Esophagus muscularis mucosa (tissue), 4 donors: ENCODE data around the gene RAB3C. TPM values are rescaled to one million over a fixed set of nuclear protein-coding genes. Genes with fewer than 3 reads are reported as not detected.

Experiments used
- DNase-seq: peaks from one replicate; pipeline ENCODE4 v3.0.0-alpha.2; 2017; ENCODE audit errors: extremely low spot score
- H3K27ac ChIP-seq, 4 donors: fragments of 200-600 bp; sonication (generic); replicated peaks in 1 of 4; 1 replicate in 3 of 4; 2 replicates in 1 of 4; pipeline ENCODE4 v1.5.1; 2016 to 2019; ENCODE audit warnings: mild to moderate bottlenecking in 1 of 4
- H3K27me3 ChIP-seq, 4 donors: fragments of 200-600 bp; sonication (generic); one replicate each; pipeline versions ENCODE4 v1.5.1 to v1.6.0; 2016 to 2019
- H3K36me3 ChIP-seq, 4 donors: fragments of 200-600 bp; sonication (generic); one replicate each; pipeline ENCODE4 v1.5.1; 2016 to 2019
- H3K4me1 ChIP-seq, 4 donors: fragments of 200-600 bp; sonication (generic); one replicate each; pipeline ENCODE4 v1.5.1; 2016 to 2019
- H3K4me3 ChIP-seq, 4 donors: fragments of 200-600 bp; sonication (generic); 1 replicate in 2 of 4; 2 replicates in 2 of 4; pipeline ENCODE4 v1.5.1; 2016 to 2019; ENCODE audit warnings: mild to moderate bottlenecking in 4 of 4, moderate library complexity in 1 of 4
- H3K9me3 ChIP-seq, 4 donors: fragments of 200-600 bp; sonication (generic); 1 replicate in 3 of 4; 2 replicates in 1 of 4; pipeline ENCODE4 v1.5.1; 2016 to 2019
- EP300 ChIP-seq: sonication (generic); formaldehyde crosslinking; IDR thresholded peaks from one replicate; pipeline ENCODE4 v1.6.1; 2017; ENCODE audit warnings: antibody characterized with exemption
- POLR2A ChIP-seq: fragments of 450-650 bp; IDR thresholded peaks from one replicate; pipeline ENCODE4 v1.6.1; 2017; ENCODE audit warnings: antibody characterized with exemption, moderate library complexity, mild to moderate bottlenecking, low read depth
- POLR2AphosphoS5 ChIP-seq, 2 donors: sonication (generic); formaldehyde crosslinking; IDR thresholded peaks; one replicate each; pipeline ENCODE4 v1.6.1; 2017; ENCODE audit warnings: antibody characterized with exemption in 2 of 2
- WGBS: methylation state at CpG from one replicate; pipeline ENCODE4 v1.1.5; 2018; 5-methylcytosine and 5-hydroxymethylcytosine counted together
- intact Hi-C: fragments of 100-400 bp; cut with DNase I; formaldehyde crosslinking; loops from one replicate; pipeline ENCODE4 v1.15.1; 2023
- total RNA-seq, 4 donors: library from RNA; depleted of rRNA; stranded (reverse); fragments of >200 nt; gene quantifications; one replicate each; pipeline versions ENCODE4 v1.1.0 to v1.2.1, GENCODE V29; 2016
- TF ChIP-seq, protein P1 (sequence below), 3 experiments: fragments of 200-600 bp in 2 of 3; fragments of 450-650 bp in 1 of 3; sonication (generic) in 2 of 3; IDR thresholded peaks; one replicate each; pipeline ENCODE4 v1.5.1; 2017 to 2019; ENCODE audit warnings: antibody characterized with exemption in 3 of 3, mild to moderate bottlenecking in 2 of 3, moderate library complexity in 1 of 3

RAB3C gene
- total RNA-seq, 4 donors from 2014 or later = 2.6 to 9.6 (median 5.9) TPM

GRCh38 chr5:58886315-58887207 lies 303.7 kb downstream of the RAB3C start:
- Histone ChIP-seq H3K4me1 (peaks cover 1 to 21% (median 11%) of the 10 kb centered on the region in 4 donors), H3K4me3 (no peak overlapping the region), H3K27ac (peak overlapping the region in 1 of 4 donors; percentile 59), H3K27me3 (no peaks in the 10 kb centered on the region), H3K9me3 (peaks cover 0 to 5% (median 0%) of the 10 kb centered on the region in 4 donors), H3K36me3 (no peaks in the 10 kb centered on the region)
- no peak for TF ChIP-seq EP300
- peak in 1 of 2 donors; percentile 20 for TF ChIP-seq POLR2AphosphoS5 (IDR thresholded peaks at IDR 0.05)
- TF ChIP-seq, protein P1, sequence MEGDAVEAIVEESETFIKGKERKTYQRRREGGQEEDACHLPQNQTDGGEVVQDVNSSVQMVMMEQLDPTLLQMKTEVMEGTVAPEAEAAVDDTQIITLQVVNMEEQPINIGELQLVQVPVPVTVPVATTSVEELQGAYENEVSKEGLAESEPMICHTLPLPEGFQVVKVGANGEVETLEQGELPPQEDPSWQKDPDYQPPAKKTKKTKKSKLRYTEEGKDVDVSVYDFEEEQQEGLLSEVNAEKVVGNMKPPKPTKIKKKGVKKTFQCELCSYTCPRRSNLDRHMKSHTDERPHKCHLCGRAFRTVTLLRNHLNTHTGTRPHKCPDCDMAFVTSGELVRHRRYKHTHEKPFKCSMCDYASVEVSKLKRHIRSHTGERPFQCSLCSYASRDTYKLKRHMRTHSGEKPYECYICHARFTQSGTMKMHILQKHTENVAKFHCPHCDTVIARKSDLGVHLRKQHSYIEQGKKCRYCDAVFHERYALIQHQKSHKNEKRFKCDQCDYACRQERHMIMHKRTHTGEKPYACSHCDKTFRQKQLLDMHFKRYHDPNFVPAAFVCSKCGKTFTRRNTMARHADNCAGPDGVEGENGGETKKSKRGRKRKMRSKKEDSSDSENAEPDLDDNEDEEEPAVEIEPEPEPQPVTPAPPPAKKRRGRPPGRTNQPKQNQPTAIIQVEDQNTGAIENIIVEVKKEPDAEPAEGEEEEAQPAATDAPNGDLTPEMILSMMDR (IDR thresholded peaks at IDR 0.05) = peak; percentile 77 to 96 (median 89)
- 42% methylated on average over 14 of the region's 14 CpGs for WGBS
- DNase-seq = no peak
- intact Hi-C loops = loop anchor here (2.0 to 5.0 kb wide), 3 partner anchors 121 to 491 kb away; no protein-coding TSS in a partner anchor

DNA sequence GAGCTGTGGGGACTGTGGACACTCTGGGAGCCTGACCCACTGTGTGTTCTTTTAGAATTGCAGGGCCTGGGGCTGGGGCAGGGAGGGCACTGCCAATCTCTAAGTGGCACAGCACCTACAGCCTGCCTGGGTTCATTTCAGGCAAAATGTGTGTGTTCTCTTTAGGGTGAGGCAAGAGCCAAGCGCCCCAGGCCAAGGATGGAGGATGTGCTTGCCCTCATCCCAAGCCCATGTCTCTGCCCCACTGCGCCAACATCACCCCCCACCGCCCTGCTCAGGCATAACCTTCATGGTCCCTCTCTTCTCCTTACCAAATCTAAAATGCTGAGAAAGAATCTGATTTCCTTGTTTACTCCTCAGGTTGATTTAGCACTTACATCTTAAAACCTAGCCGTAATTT lies 304.4 kb downstream of the RAB3C start:
- Histone ChIP-seq H3K36me3 (no peaks in the 10 kb centered on the region), H3K9me3 (peaks cover 0 to 5% (median 0%) of the 10 kb centered on the region in 4 donors), H3K27ac (peak overlapping the region; percentile 15 to 59 (median 48)), H3K4me1 (peaks cover 7 to 27% (median 15%) of the 10 kb centered on the region in 4 donors), H3K27me3 (no peaks in the 10 kb centered on the region), H3K4me3 (no peak overlapping the region)
- WGBS = 100% methylated on average over 4 of the region's 4 CpGs
- intact Hi-C loops = loop anchor here (2.0 to 5.0 kb wide), 3 partner anchors 120 to 490 kb away; no protein-coding TSS in a partner anchor
- no peak for DNase-seq
- TF ChIP-seq EP300 = no peak

DNA sequence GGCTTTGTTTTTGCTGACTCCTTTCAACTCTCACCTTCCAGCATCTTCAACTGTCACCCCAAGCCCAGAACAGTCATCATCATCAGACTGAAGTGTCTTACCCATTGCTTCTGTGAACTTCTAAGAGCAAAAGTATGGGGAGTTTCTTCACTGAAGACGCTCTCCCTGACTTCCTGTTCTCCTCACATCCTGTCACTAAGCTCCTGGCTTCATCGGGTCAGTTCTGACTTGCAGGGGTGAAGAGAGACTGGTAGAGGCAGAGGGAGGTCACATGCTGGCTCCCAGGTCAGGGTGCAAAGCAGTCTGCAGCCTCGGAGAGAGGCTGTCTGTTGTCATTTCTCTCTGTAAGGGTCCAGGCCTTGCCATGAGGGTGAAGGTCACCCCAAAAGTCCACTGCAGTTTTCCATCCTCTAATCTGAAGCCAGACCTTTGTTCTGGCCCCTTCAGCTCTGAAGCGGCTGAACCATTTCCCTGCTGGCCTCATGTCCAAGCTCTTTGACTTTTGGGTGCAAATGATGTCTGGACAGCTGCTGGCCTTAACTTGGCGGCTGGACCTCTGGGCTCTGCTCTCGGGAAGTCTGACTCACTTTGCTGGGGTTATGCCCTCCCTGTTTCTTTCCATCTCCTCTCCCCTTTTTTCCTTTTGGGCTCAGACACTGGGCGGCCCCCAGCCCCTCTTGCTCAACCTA lies 305.0 kb downstream of the RAB3C start:
- TF ChIP-seq, protein P1 (IDR thresholded peaks at IDR 0.05) = no peak
- TF ChIP-seq EP300 (no peak), POLR2A (no peak), POLR2AphosphoS5 (IDR thresholded peaks at IDR 0.05) (no peak)
- Histone ChIP-seq H3K4me3 (no peak overlapping the region), H3K9me3 (peaks cover 0 to 5% (median 0%) of the 10 kb centered on the region in 4 donors), H3K36me3 (no peaks in the 10 kb centered on the region), H3K4me1 (peaks cover 8 to 27% (median 15%) of the 10 kb centered on the region in 4 donors), H3K27me3 (no peaks in the 10 kb centered on the region), H3K27ac (peak overlapping the region; percentile 8 to 59 (median 48))
- no peak for DNase-seq
- WGBS = 51% methylated on average over 7 of the region's 7 CpGs
- intact Hi-C loops = loop anchor here (2.0 to 5.0 kb wide), 3 partner anchors 119 to 489 kb away; no protein-coding TSS in a partner anchor

DNA sequence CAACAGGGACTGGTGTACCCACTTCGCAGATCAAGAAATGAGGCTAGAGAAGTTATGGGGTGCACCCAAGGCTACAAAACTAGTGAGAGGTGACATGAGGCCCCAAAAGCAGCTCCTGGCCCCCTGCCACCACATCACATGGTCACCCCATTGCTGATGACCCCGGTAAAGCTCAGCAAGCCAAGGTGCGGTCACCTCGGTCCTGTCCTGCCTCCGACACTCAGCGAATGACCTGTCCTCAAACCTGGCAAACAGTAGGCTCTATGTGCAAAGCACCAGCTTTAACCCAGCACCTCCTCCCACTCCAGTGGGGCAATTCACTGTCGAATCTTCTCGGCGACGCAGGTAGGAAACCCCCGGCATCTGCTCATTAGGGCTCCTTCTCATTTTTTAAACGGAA lies 307.4 kb downstream of the RAB3C start:
- peaks cover 8 to 27% (median 15%) of the 10 kb centered on the region in 4 donors for H3K4me1 ChIP-seq
- intact Hi-C loops = no loop called here
- no peaks in the 10 kb centered on the region for H3K9me3 ChIP-seq
- H3K27me3 ChIP-seq = no peaks in the 10 kb centered on the region
- no peak overlapping the region for H3K4me3 ChIP-seq
- H3K27ac ChIP-seq = peak overlapping the region; percentile 49 to 66 (median 64)
- TF ChIP-seq EP300 = no peak
- no peak for TF ChIP-seq POLR2AphosphoS5 (IDR thresholded peaks at IDR 0.05)
- TF ChIP-seq, protein P1 (IDR thresholded peaks at IDR 0.05) = no peak
- no peak for TF ChIP-seq POLR2A
- no peaks in the 10 kb centered on the region for H3K36me3 ChIP-seq
- 97% methylated on average over 6 of the region's 12 CpGs for WGBS
- DNase-seq = no peak

DNA sequence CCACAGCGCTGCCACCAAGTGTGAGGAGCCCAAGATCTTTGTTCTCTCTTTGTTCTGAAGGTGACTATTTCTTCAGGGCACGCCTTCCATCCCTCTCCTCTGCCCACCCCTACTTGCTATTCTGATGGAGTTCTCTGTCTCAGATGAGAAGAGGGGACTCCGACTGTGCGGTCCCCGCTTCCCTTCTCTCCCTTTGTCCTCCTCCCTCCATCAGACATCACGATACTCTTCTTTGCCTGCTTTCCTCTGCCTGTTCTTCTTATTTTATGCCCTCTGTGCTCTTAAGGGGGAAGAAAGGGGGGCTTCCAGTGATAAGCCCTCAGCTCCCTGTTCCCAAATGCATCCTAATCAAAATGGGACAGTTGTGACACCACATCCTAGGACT lies 307.8 kb downstream of the RAB3C start:
- Histone ChIP-seq H3K36me3 (no peaks in the 10 kb centered on the region), H3K4me1 (peaks cover 8 to 27% (median 15%) of the 10 kb centered on the region in 4 donors), H3K27ac (peak overlapping the region; percentile 49 to 66 (median 64)), H3K27me3 (no peaks in the 10 kb centered on the region), H3K4me3 (no peak overlapping the region), H3K9me3 (no peaks in the 10 kb centered on the region)
- DNase-seq = no peak
- TF ChIP-seq POLR2A (no peak), EP300 (no peak), POLR2AphosphoS5 (IDR thresholded peaks at IDR 0.05) (no peak)
- TF ChIP-seq, protein P1 (IDR thresholded peaks at IDR 0.05) = no peak
- WGBS = 89% methylated on average over 6 of the region's 6 CpGs
- intact Hi-C loops = no loop called here
